PFSK-1 (cell line): ENCODE data around the gene KCNA1.

Experiments
- FOXP2 ChIP-seq: optimal IDR thresholded peaks from 2 replicates; pipeline ENCODE3; 2011; ENCODE audit warnings: borderline replicate concordance, control low read depth, inconsistent platforms; ENCODE audit not compliant: insufficient read depth; ENCODE audit errors: extremely low read length, extremely low read depth
- POLR2AphosphoS5 ChIP-seq: IDR thresholded peaks from 2 replicates; pipeline ENCODE4 v1.6.1; 2012; ENCODE audit warnings: low read depth, mild to moderate bottlenecking, control low read depth, low read length, moderate library complexity
- SIN3A ChIP-seq: IDR thresholded peaks from 2 replicates; pipeline ENCODE4 v1.6.1; 2012; ENCODE audit warnings: mild to moderate bottlenecking, low read length, moderate library complexity, borderline replicate concordance; ENCODE audit not compliant: insufficient read depth
- TAF1 ChIP-seq: IDR thresholded peaks from 2 replicates; pipeline ENCODE4 v1.6.1; 2012; ENCODE audit warnings: low read length, control low read depth, borderline replicate concordance; ENCODE audit not compliant: insufficient read depth
- TF ChIP-seq, protein P1 (sequence below), 2 experiments: IDR thresholded peaks; 2 replicates each; pipeline versions ENCODE4 v1.6.1 to v1.8.0; 2011 to 2012; ENCODE audit warnings: low read depth in 2 of 2, low read length in 2 of 2, control low read depth in 1 of 2, inconsistent platforms in 1 of 2, mild to moderate bottlenecking in 1 of 2, moderate library complexity in 1 of 2; ENCODE audit not compliant: insufficient read depth in 1 of 2

The KCNA1 gene

GRCh38 chr12:4874671-4875070, 35.0 kb upstream of the KCNA1 start:
- TF ChIP-seq FOXP2 (no peak), SIN3A (no peak), TAF1 (no peak)
- TF ChIP-seq, protein P1, sequence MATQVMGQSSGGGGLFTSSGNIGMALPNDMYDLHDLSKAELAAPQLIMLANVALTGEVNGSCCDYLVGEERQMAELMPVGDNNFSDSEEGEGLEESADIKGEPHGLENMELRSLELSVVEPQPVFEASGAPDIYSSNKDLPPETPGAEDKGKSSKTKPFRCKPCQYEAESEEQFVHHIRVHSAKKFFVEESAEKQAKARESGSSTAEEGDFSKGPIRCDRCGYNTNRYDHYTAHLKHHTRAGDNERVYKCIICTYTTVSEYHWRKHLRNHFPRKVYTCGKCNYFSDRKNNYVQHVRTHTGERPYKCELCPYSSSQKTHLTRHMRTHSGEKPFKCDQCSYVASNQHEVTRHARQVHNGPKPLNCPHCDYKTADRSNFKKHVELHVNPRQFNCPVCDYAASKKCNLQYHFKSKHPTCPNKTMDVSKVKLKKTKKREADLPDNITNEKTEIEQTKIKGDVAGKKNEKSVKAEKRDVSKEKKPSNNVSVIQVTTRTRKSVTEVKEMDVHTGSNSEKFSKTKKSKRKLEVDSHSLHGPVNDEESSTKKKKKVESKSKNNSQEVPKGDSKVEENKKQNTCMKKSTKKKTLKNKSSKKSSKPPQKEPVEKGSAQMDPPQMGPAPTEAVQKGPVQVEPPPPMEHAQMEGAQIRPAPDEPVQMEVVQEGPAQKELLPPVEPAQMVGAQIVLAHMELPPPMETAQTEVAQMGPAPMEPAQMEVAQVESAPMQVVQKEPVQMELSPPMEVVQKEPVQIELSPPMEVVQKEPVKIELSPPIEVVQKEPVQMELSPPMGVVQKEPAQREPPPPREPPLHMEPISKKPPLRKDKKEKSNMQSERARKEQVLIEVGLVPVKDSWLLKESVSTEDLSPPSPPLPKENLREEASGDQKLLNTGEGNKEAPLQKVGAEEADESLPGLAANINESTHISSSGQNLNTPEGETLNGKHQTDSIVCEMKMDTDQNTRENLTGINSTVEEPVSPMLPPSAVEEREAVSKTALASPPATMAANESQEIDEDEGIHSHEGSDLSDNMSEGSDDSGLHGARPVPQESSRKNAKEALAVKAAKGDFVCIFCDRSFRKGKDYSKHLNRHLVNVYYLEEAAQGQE (IDR thresholded peaks at IDR 0.05; ENCODE audit: insufficient read depth in 1 of 2, low read depth in 2 of 2, low read length in 2 of 2), result no peak

GRCh38 chr12:4881266-4882064, 28.2 kb upstream of the KCNA1 start:
- no peak for TF ChIP-seq POLR2AphosphoS5
- TF ChIP-seq, protein P1 (IDR thresholded peaks at IDR 0.05; ENCODE audit: insufficient read depth in 1 of 2, low read depth in 2 of 2, low read length in 2 of 2), result no peak
- TF ChIP-seq SIN3A, result no peak
- TF ChIP-seq FOXP2, result no peak
- TF ChIP-seq TAF1, result no peak

DNA sequence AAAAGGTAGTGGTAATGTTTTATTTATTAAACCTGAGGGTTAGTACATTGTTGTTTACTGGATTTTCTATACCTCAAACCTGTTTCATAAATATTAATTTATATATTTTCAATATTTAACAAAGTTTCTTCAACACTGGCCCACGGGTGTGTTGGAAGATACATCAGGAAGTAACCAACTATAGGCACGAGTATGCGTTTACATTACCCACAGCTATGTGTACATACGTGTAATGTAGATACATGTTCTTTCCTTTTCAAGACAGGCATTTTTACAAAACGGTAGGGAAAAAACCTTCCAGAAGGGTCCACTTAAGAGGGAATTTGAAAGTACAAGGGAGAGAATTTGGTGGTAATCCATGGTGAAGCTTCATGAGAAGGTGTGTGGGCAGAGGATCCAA, 17.8 kb upstream of the KCNA1 start:
- TF ChIP-seq POLR2AphosphoS5 (no peak), FOXP2 (no peak), SIN3A (no peak), TAF1 (no peak)
- TF ChIP-seq, protein P1 (IDR thresholded peaks at IDR 0.05; ENCODE audit: insufficient read depth in 1 of 2, low read depth in 2 of 2, low read length in 2 of 2), result no peak

DNA sequence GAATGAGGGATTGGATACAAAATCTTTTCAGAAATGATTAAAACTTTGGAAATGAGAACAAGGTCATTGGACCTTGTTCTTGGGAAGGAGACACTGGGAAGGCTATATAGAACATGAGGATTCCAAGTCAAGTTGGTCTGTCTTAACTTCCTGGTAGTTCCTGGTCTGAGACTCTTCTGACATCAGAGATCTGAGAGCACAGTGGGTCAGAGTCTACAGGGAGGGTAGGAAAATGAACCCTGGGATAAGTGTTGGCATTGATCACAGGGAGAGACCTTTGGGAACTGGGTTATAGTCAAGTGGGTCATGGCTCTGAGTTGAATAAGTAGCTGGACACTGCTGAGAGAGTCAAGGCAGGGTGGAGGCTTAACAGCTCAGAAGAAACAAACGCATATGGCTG, 17.3 kb upstream of the KCNA1 start:
- TF ChIP-seq FOXP2 (no peak), SIN3A (no peak), POLR2AphosphoS5 (no peak), TAF1 (no peak)
- TF ChIP-seq, protein P1 (IDR thresholded peaks at IDR 0.05; ENCODE audit: insufficient read depth in 1 of 2, low read depth in 2 of 2, low read length in 2 of 2), result no peak
